GM23248 (cell line): Measurements from ENCODE around the gene TK1.

Experiments
- EZH2 ChIP-seq: fragments of 200-600 bp; sonication (generic); IDR thresholded peaks from 2 replicates; pipeline ENCODE4 v1.6.1; 2018; ENCODE audit warnings: antibody characterized with exemption, mild to moderate bottlenecking; ENCODE audit not compliant: insufficient read depth, poor library complexity, severe bottlenecking
- EZH2phosphoT487 ChIP-seq: fragments of 200-600 bp; sonication (generic); IDR thresholded peaks from 2 replicates; pipeline ENCODE4 v1.6.1; 2018; ENCODE audit warnings: antibody characterized with exemption, moderate library complexity, mild to moderate bottlenecking, low read depth; ENCODE audit not compliant: insufficient read depth

DNA sequence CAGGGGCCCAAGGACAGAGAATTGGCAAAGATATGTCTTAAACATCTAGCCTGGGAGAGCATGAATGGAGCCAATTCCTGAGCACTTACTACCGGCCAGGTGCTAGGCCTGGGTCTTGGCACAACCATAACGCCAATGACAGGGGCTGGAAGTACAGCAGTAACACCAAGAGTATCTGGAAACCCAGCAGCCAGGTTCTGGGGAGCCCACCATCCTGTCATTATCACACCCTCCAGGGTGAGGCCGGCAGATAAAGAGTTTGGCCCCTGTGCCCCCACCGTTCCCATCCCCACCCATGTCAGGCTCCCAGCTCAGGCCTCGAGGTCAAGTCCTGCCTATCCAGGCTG, 56.8 kb downstream of the TK1 start:
- no peak for TF ChIP-seq EZH2phosphoT487
- no peak for TF ChIP-seq EZH2
